GM21717 (cell line): ENCODE data around the gene PYGL.

ENCODE experiments used
- ATAC-seq: cut with Tn5 transposase; IDR thresholded peaks from one replicate; pipeline ENCODE4 v1.9.1; 2021; ENCODE audit warnings: mild to moderate bottlenecking, moderate library complexity; ENCODE audit not compliant: unreplicated experiment

The PYGL gene

DNA sequence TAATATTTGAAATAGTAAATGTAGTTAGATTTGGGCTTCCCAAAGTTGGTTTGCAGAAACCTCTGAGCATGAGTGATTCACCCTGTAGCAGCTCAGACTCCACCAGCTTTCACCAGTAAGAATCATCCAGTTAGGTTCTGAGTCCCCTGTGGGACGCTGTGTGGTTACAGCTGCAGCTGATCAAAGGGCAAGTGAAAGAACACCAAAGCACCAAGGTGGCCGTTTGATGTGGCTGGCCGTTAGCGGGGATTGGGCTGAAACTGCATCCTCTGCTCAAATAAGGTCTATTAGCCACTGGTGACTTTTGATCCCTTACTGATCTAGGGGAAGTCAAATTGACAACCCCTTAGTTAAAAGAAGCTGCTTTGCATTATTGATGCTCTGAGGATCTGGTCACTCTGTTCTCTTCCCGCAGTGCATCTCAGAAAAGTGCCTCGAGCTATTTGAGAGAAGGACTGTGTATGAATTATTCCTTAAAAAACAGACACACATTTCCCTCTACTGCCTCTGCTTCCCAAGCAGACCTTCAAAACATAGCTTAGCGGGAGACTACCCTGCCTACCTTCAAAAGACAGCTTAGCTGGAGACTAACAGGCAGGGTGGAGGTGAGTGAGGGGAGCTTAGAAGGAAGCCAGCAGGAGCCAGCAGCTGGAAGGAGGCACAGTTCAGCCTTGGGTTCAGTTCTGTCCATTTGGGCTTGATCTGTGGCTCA lies 68.8 kb downstream of the PYGL start:
- peak; percentile 92 for ATAC-seq

DNA sequence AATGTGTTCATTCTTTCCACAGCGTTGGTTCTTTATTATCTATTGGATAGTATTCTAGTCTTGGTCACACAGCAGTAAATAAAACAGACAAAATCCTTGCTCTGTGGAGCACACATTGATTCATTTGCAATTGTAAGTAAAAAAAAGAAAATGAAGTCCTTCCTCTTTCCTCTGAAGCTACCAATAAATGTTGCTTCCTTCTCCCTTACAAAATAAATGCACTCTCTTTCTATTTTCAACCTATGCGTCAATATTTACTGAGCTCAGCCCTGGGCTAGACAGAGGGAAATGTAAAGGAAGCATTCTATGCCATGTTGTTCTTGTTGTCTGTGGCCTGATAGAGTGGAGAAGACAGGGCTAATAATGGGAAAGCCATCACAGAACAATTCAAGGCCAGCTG lies 69.5 kb downstream of the PYGL start:
- ATAC-seq = no peak

DNA sequence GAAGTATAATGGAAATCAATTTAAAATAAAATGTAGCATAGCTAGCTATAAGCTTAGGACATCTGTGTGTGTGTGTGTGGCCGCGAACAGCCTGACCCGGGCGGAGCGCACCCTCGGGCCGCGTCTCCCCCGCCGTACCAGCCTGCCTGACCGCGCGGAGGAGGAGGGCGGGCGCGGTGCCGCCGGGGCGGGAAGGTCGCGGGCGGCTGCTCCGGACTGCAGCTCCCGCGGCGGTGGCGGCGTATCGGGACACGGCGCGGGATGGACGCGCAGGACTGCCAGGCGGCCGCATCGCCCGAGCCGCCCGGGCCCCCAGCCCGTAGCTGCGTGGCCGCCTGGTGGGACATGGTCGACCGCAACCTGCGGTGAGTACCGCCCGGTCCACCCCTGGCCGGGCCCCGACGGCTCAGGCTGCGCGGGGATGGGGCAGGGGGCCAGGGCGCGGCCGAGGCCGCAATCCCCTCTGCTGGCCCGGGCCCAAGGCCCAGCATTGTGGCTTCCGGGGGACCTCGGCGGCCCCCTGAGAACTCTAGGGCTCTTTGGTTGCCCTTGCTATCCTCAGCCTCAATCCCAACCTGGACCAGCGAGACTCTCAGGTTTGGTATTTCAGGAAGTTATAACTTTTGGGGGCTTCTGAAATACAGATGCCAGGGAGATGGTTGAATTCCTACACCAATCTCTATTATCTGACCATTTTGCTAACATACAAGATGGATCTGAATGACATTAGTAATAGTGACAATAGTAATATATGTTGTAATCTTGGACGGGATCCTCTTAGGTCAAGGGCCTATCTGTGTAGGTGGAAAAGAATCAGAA lies 72.2 kb downstream of the PYGL start, which contains the start of gene ABHD12B:
Gene ABHD12B (plus strand): TSS at position 140 of the 819 bp plus-strand sequence. CDS start 122 bp downstream, at position 262.
- ATAC-seq = no peak

DNA sequence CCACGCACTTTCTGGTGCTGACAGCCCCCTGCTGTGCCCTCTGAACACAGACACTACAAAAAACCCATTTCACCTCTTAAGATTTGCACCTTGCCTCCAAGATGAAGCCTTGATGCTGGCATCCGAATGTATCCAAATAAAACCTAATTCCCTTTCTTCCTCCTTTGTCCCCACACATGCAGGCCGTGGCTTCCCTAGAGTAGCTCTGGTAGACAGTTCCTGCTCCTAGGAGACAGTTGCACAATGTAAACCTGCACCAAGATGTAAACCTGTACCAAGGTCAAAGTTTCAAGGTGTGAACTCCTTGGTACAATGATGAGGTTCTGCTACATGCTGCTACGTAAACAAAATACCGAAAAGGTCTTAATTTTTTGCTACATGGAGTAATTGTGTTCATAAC lies 73.1 kb downstream of the PYGL start:
- no peak for ATAC-seq

DNA sequence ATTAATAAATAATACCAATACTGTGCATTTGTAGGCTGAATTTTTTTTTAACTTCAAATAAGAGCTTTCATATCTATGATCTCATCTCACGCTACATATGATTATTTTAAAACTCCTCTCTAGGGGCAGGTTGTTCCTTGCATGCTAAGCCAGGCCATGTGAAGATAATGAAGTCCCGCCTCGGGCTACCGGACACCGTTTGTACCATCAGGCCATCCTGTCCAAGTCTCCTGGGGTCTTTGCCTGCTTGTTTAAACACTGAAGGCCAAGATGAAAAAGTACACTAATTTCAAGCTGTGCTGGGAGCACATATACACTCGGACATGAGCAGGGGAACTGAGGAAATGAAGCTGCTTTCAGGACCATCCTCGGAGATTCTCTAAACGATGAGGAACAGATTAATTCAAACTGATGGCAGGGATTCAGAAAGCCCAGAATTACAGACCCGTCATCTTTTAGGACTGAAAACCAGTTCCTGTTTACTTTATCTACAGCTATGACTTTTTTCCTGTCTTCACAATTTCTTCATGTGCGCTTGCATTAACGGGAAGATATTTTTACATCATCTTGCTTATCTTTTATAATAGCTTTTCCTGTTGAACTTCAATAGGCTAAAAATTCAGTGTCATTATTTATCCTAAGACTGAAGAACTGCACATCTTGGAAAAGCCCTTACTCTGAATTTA lies 78.7 kb downstream of the PYGL start:
- ATAC-seq = no peak

DNA sequence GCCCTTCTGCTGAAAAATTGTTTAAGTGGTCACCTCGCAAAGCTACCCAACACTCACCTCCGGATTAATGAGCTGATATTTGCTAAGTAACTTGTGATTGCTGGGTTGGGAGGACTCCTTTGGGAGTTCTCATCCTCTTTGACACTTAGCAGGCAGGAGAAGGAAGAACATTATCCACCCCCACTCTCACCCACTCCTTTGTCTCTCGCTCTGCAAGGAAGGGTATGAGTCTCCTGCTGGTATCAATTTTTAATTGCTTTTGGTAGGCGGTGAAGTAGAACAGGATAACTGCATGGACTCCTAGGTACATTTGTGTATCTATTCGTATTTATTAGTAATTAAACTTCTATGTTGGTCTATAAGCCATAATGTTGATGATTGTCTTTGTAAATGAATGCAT lies 79.3 kb downstream of the PYGL start:
- ATAC-seq = no peak

DNA sequence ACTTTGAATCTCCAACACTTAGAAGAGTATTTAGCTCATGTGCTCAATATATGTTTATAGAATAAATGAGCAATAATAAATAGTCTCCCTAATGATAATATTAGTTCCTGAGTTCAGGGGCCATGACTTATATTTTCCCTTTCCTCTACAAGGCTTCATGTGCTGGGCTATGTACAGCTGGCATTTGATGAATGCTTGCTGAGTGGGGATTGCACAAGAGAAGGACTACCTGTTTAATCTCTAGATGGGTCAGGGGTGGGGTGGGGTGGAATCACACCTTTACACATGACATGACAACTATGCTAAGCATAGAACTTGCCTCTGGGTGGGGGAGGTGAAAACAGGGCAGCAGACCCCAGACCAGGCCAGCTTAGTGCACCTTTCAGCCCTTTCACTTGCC lies 80.0 kb downstream of the PYGL start:
- no peak for ATAC-seq

DNA sequence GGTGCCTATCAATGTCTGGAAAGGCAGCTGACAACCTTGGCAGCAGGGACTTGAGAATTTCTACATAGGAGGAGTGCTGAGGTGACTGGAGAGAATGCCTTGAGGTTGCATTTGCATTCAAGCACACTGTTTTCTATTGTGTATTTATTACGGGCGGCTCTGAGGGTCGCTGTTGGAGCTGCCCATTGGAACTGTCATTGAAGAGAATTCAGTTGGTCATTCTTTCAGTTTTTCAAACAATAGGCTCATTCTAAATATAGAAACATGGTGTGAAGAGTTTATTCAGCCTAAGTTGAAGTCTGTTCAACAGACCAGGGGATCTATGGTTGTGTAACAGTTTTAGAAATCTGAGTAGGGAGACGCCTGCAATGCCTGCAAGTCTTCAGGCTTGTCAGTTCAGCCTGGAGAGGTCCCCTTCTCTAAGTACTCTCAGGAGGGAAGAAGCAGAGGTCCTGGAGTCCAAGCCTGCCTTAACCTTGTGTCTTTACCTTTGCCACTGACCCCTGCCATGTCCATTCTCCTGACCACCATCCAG lies 82.2 kb downstream of the PYGL start:
- no peak for ATAC-seq

DNA sequence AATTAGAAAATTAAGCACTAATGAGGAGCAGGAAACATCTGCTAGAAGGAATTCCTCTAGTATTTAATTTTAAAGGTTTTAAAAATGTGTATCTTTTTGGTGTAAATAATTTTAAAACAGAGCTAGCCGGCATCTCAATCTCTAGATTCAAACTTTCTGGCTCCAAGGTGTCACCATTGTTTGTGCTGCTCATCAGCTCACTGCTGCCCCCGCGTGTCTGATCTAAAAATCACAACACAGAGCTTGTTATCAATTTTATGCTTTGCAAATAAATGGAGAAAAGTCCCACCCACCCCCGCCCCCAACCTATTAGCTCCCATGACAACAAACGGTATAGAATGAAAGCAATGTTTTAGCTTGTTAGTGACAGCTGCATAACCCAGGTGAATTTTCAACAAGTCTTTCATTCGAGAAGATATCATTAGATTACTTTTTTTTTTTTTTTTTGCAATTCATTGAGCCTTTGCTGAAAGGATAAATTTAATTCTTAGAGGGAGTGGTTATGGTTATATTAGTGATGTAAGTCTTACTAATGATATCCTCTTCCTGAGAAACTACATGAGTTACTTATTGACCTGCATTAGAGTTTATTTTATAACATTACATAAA lies 83.7 kb downstream of the PYGL start:
- peak; percentile 47 for ATAC-seq

DNA sequence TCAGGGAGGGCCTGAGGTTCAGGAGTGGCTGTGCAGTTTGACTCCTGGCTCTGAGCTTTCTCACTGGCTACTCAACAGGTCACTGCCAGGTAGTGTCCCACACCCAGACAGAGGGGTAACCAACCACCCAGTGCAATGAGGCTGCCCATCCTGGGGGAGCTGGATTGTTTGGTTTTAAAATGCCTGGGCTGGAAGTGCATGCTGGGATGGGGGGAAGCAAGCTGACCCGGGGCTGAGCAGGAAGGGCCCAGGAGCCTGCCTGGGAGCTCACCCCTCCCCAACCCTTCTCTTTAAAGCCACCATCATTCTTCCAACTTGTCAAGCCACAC lies 85.0 kb downstream of the PYGL start:
- ATAC-seq = peak; percentile 22

DNA sequence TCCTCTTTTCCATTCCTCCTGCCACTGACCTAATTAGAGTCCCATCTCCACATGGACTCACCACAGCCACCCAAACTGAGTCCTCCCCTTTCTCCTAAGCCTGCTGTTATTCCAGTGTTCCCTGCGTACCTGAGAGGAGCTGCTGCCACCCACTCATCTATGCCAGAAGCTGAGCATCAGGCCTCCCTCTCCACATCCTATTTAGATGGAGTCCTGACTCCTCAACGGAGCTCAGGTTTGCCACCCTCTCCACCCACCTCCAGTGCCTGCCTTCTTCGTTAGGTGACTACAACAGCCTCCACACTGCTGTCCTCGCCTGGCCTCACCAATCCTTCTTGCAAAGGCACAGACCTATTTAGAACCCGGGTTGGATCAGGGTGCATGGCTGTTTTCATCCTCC lies 87.6 kb downstream of the PYGL start:
- no peak for ATAC-seq

DNA sequence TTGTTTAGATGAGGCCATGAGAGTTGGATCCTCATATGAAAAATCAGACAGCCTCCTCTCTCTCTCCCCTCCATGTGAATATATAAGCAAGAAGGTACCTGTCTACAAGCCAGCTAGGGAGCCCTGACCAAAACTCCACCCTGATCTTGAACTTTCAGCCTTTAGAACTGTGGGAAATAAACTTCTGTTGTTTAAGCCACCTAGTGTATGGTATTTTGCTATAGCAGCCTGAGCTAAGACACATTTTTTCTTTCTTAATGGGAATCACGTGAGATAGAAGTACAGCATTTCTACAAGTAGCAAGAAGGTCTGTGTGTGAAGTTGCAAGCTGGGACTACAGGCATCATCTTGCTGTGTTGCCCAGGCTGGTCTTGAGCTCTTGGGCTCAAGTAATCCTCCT lies 88.7 kb downstream of the PYGL start:
- no peak for ATAC-seq
